IMR-90 (cell line): ENCODE data around the gene PDIA2. TPM values are rescaled to one million over a fixed set of nuclear protein-coding genes. Genes with fewer than 3 reads are reported as not detected.

ENCODE experiments used
- ATAC-seq: fragments of 200-7000 bp; cut with Tn5 transposase; 2 replicates; pipeline ENCODE4 v1.9.1; 2020; ENCODE audit warnings: low read depth, mild to moderate bottlenecking, moderate library complexity
- BruUV-seq: library from RNA; stranded (reverse); fragments of 400-500 nt; replicated peaks from 2 replicates; lab custom pipeline; 2021; lab: Mats Ljungman, UMichigan
- CTCF ChIA-PET: fragments of 300-600 bp; formaldehyde crosslinking; extraction: SDS; loops from one replicate; lab custom pipeline; 2021; ENCODE audit warnings: antibody characterized with exemption; lab: Yijun Ruan, JAX
- POLR2A ChIA-PET: fragments of 300-600 bp; sonication (Branson Sonifier 250); formaldehyde crosslinking; loops from one replicate; lab custom pipeline; 2022; ENCODE audit warnings: antibody characterized with exemption; ENCODE audit not compliant: unreplicated experiment; lab: Charles Lee
- DNase-seq: peaks from one replicate; pipeline ENCODE4 v3.0.0; 2013
- H2AFZ ChIP-seq: replicated peaks from 2 replicates; pipeline ENCODE3; 2013; ENCODE audit warnings: low read length, mild to moderate bottlenecking; ENCODE audit not compliant: poor library complexity
- H2AK5ac ChIP-seq: 2 replicates; pipeline ENCODE4 v1.6.1; 2013; ENCODE audit warnings: low read depth, low read length, inconsistent platforms
- H2AK9ac ChIP-seq: replicated peaks from 2 replicates; pipeline ENCODE3; 2013; ENCODE audit warnings: mild to moderate bottlenecking, low read depth, low read length, moderate library complexity; ENCODE audit not compliant: poor library complexity
- H2BK120ac ChIP-seq: 2 replicates; pipeline ENCODE4 v1.6.1; 2013; ENCODE audit warnings: low read depth, low read length, inconsistent platforms
- H2BK15ac ChIP-seq: 3 replicates; pipeline ENCODE4 v1.6.1; 2013; ENCODE audit warnings: low read depth, low read length, inconsistent platforms
- H2BK20ac ChIP-seq: 2 replicates; pipeline ENCODE4 v1.6.1; 2013; ENCODE audit warnings: low read depth, mild to moderate bottlenecking, inconsistent platforms, low read length, moderate library complexity
- H2BK5ac ChIP-seq: 2 replicates; pipeline ENCODE4 v1.6.1; 2013; ENCODE audit warnings: mild to moderate bottlenecking, low read depth, low read length, inconsistent platforms; ENCODE audit not compliant: poor library complexity, severe bottlenecking
- H3K14ac ChIP-seq: replicated peaks from 2 replicates; pipeline ENCODE4 v1.6.1; 2013; ENCODE audit warnings: low read depth, low read length, inconsistent platforms
- H3K18ac ChIP-seq: 2 replicates; pipeline ENCODE4 v1.6.1; 2013; ENCODE audit warnings: low read depth, low read length, control low read depth
- H3K23ac ChIP-seq: 2 replicates; pipeline ENCODE4 v1.6.1; 2013; ENCODE audit warnings: low read depth, low read length, inconsistent platforms
- H3K27ac ChIP-seq: 2 replicates; pipeline ENCODE4 v1.5.1; 2013; ENCODE audit warnings: mild to moderate bottlenecking, control low read depth, low read length; ENCODE audit not compliant: insufficient read depth
- H3K27me3 ChIP-seq: 2 replicates; pipeline ENCODE4 v1.6.1; 2013; ENCODE audit warnings: low read length; ENCODE audit not compliant: control insufficient read depth, insufficient read depth
- H3K36me3 ChIP-seq: 2 replicates; pipeline ENCODE4 v1.6.1; 2013; ENCODE audit warnings: low read length, mixed read lengths; ENCODE audit not compliant: control insufficient read depth, insufficient read depth
- H3K4ac ChIP-seq: 2 replicates; pipeline ENCODE4 v1.6.1; 2013; ENCODE audit warnings: low read depth, low read length, inconsistent platforms
- H3K4me1 ChIP-seq: 2 replicates; pipeline ENCODE4 v1.6.1; 2013; ENCODE audit warnings: low read length, mixed read lengths; ENCODE audit not compliant: control insufficient read depth, insufficient read depth
- H3K4me2 ChIP-seq: 2 replicates; pipeline ENCODE4 v1.6.1; 2013; ENCODE audit warnings: low read depth, mild to moderate bottlenecking, control low read depth, low read length, moderate library complexity
- H3K4me3 ChIP-seq: 2 replicates; pipeline ENCODE4 v1.5.1; 2013; ENCODE audit warnings: low read depth, mild to moderate bottlenecking, control low read depth, low read length, moderate library complexity; ENCODE audit not compliant: insufficient read depth
- H3K56ac ChIP-seq: 2 replicates; pipeline ENCODE4 v1.6.1; 2013; ENCODE audit warnings: low read length, inconsistent platforms; ENCODE audit not compliant: insufficient read depth; ENCODE audit errors: extremely low read depth
- H3K79me1 ChIP-seq, 2 experiments: 2 replicates each; pipeline ENCODE4 v1.6.1; 2013; ENCODE audit warnings: low read length in 2 of 2, inconsistent platforms in 1 of 2, low read depth in 1 of 2
- H3K9ac ChIP-seq: 2 replicates; pipeline ENCODE4 v1.6.1; 2013; ENCODE audit warnings: low read depth, low read length, control low read depth
- H3K9me1 ChIP-seq: 2 replicates; pipeline ENCODE4 v1.6.1; 2013; ENCODE audit warnings: low read length, inconsistent platforms; ENCODE audit not compliant: insufficient read depth
- H3K9me3 ChIP-seq: 2 replicates; pipeline ENCODE4 v1.6.1; 2013; ENCODE audit warnings: low read length; ENCODE audit not compliant: control insufficient read depth, insufficient read depth
- H4K20me1 ChIP-seq: 2 replicates; pipeline ENCODE4 v1.6.1; 2013; ENCODE audit warnings: low read length, inconsistent platforms; ENCODE audit not compliant: insufficient read depth
- H4K5ac ChIP-seq: 2 replicates; pipeline ENCODE4 v1.6.1; 2013; ENCODE audit warnings: mild to moderate bottlenecking, low read depth, low read length, control low read depth
- H4K8ac ChIP-seq, 2 experiments: 2 replicates each; pipeline ENCODE4 v1.6.1; 2013; ENCODE audit warnings: low read depth in 2 of 2, low read length in 2 of 2, control low read depth in 1 of 2, inconsistent platforms in 1 of 2
- H4K91ac ChIP-seq: 2 replicates; pipeline ENCODE4 v1.6.1; 2013; ENCODE audit warnings: low read depth, low read length, inconsistent platforms; ENCODE audit not compliant: insufficient read depth
- BHLHE40 ChIP-seq: fragments of 150-350 bp; IDR thresholded peaks from 2 replicates; pipeline ENCODE4 v1.6.1; 2016; ENCODE audit warnings: mild to moderate bottlenecking, low read depth, low read length
- CEBPB ChIP-seq: IDR thresholded peaks from 2 replicates; pipeline ENCODE4 v1.6.1; 2012; ENCODE audit warnings: low read depth, low read length, improper control_type of control experiment
- CHD1 ChIP-seq: IDR thresholded peaks from 2 replicates; pipeline ENCODE4 v1.6.1; 2012; ENCODE audit warnings: low read depth, low read length, improper control_type of control experiment
- CTCF ChIP-seq: conservative IDR thresholded peaks from 2 replicates; pipeline ENCODE4 v1.5.1; 2012; ENCODE audit warnings: mild to moderate bottlenecking, low read depth, low read length, improper control_type of control experiment
- ELK1 ChIP-seq: fragments of 150-350 bp; IDR thresholded peaks from 2 replicates; pipeline ENCODE4 v1.6.1; 2016; ENCODE audit warnings: low read depth, mild to moderate bottlenecking, low read length, moderate library complexity, borderline replicate concordance
- FOS ChIP-seq: fragments of 150-350 bp; IDR thresholded peaks from 2 replicates; pipeline ENCODE4 v1.6.1; 2016; ENCODE audit warnings: low read depth, low read length
- MAFK ChIP-seq: IDR thresholded peaks from 2 replicates; pipeline ENCODE4 v1.6.1; 2012; ENCODE audit warnings: low read depth, low read length, improper control_type of control experiment
- MAZ ChIP-seq: IDR thresholded peaks from 2 replicates; pipeline ENCODE4 v1.6.1; 2012; ENCODE audit warnings: low read depth, mild to moderate bottlenecking, low read length, improper control_type of control experiment, moderate library complexity, borderline replicate concordance
- MXI1 ChIP-seq: IDR thresholded peaks from 2 replicates; pipeline ENCODE4 v1.6.1; 2012; ENCODE audit warnings: low read depth, mild to moderate bottlenecking, low read length, moderate library complexity, borderline replicate concordance
- NFE2L2 ChIP-seq: fragments of 150-350 bp; IDR thresholded peaks from 2 replicates; pipeline ENCODE4 v1.6.1; 2016; ENCODE audit warnings: low read depth, mild to moderate bottlenecking, low read length
- POLR2A ChIP-seq: IDR thresholded peaks from 2 replicates; pipeline ENCODE4 v1.6.1; 2012; ENCODE audit warnings: mild to moderate bottlenecking, low read depth, low read length
- RAD21 ChIP-seq: IDR thresholded peaks from 2 replicates; pipeline ENCODE4 v1.6.1; 2012; ENCODE audit warnings: low read length, improper control_type of control experiment
- RCOR1 ChIP-seq: IDR thresholded peaks from 2 replicates; pipeline ENCODE4 v1.6.1; 2012; ENCODE audit warnings: mild to moderate bottlenecking, low read length, improper control_type of control experiment; ENCODE audit not compliant: insufficient replicate concordance
- RFX5 ChIP-seq: IDR thresholded peaks from 2 replicates; pipeline ENCODE4 v1.8.0; 2012; ENCODE audit warnings: low read depth, mild to moderate bottlenecking, low read length, moderate library complexity
- SMC3 ChIP-seq: fragments of 150-350 bp; IDR thresholded peaks from 2 replicates; pipeline ENCODE4 v1.6.1; 2016; ENCODE audit warnings: low read depth, mild to moderate bottlenecking, antibody characterized with exemption, low read length, moderate library complexity
- USF2 ChIP-seq: fragments of 150-350 bp; IDR thresholded peaks from 2 replicates; pipeline ENCODE4 v1.6.1; 2017; ENCODE audit warnings: mild to moderate bottlenecking, antibody characterized with exemption, low read length, low read depth
- WGBS, 2 experiments: methylation state at CpG; one replicate each; pipeline versions ENCODE4 v1.1.5 to v1.1.7; 2013; ENCODE audit warnings: missing lambda C conversion rate in 2 of 2; ENCODE audit not compliant: insufficient read length in 1 of 2; ENCODE audit errors: extremely low coverage in 2 of 2; 5-methylcytosine and 5-hydroxymethylcytosine counted together
- dilution Hi-C: fragments of 300-500 bp; cut with HindIII; formaldehyde crosslinking; loops from one replicate; pipeline ENCODE4 v1.14.3; 2018; ENCODE audit warnings: low sequenced_read_pairs; ENCODE audit not compliant: unreplicated experiment
- in situ Hi-C: fragments of 300-500 bp; cut with MboI; formaldehyde crosslinking; loops from 3 replicates; pipeline ENCODE4 v1.14.3; 2019; ENCODE audit warnings: low sequenced_read_pairs, inconsistent platforms, mixed read lengths
- intact Hi-C: fragments of 100-400 bp; cut with micrococcal nuclease; formaldehyde crosslinking; loops from 2 replicates; pipeline ENCODE4 v1.10.0; 2022
- polyA plus RNA-seq, 3 experiments: library from polyadenylated mRNA; depleted of rRNA; stranded (reverse); fragments of >200 nt; gene quantifications; 2 replicates each; pipeline ENCODE4 v1.2.3, GENCODE V29; 2012; ENCODE audit warnings: low replicate concordance in 1 of 3
- total RNA-seq: library from RNA; depleted of rRNA; stranded (reverse); fragments of >200 nt; gene quantifications from 2 replicates; pipeline ENCODE4 v1.2.3, GENCODE V29; 2012

Gene PDIA2
- total and polyA plus RNA-seq, 2 of the 4 experiments (the other 2 are of a cell fraction): 0.17 TPM; not detected in 1

GRCh38 chr16:262121-262745 is 20.7 kb upstream of the PDIA2 start:
- Histone ChIP-seq H4K8ac (no peak overlapping the region), H3K4ac (no peak overlapping the region), H2BK15ac (no peak overlapping the region), H3K18ac (no peak overlapping the region), H4K91ac (no peak overlapping the region), H3K4me1 (no peaks in the 10 kb centered on the region), H2BK5ac (no peak overlapping the region), H3K27me3 (no peaks in the 10 kb centered on the region), H4K20me1 (no peaks in the 10 kb centered on the region), H3K9me3 (no peaks in the 10 kb centered on the region), H3K27ac (no peak overlapping the region), H3K79me1 (no peaks in the 10 kb centered on the region), H4K5ac (no peak overlapping the region), H3K4me2 (no peak overlapping the region), H3K14ac (no peak overlapping the region), H2AK5ac (no peak overlapping the region), H3K23ac (no peak overlapping the region), H2AK9ac (no peak overlapping the region), H3K9me1 (no peaks in the 10 kb centered on the region; the same call in 1 of the 2 replicates), H2BK20ac (no peak overlapping the region), H3K9ac (no peak overlapping the region), H2AFZ (no peak overlapping the region), H3K36me3 (peaks cover 38% of the 10 kb centered on the region), H2BK120ac (no peak overlapping the region), H3K4me3 (no peak overlapping the region), H3K56ac (no peak overlapping the region)
- no TSS peak for BruUV-seq
- in situ Hi-C loops (no loop called here), intact Hi-C loops (no loop called here), dilution Hi-C loops (no loop called here)
- POLR2A ChIA-PET: no interaction called here
- 84% methylated on average over 14 of the region's 29 CpGs; no CpG with 5 or more reads in 1 of the 2 experiments for WGBS, 2 experiments
- CTCF ChIA-PET: no interaction called here
- TF ChIP-seq CEBPB (no peak), CTCF (no peak), BHLHE40 (no peak), MAFK (no peak), SMC3 (no peak), USF2 (no peak), CHD1 (no peak), ELK1 (no peak), FOS (no peak), RFX5 (no peak), RCOR1 (no peak), NFE2L2 (no peak), RAD21 (no peak), MAZ (no peak), MXI1 (no peak), POLR2A (no peak)
- DNase-seq (no peak), ATAC-seq (no peak)
